ENCODE measurements around the gene CELF2.

- TF ChIP-seq CTCF (IDR thresholded peaks at IDR 0.05), result no peak
- TF ChIP-seq POLR2AphosphoS5 (IDR thresholded peaks at IDR 0.05), result no peak
- TF ChIP-seq POLR2A (IDR thresholded peaks at IDR 0.05), result no peak
- TF ChIP-seq EP300 (IDR thresholded peaks at IDR 0.05; ENCODE audit: low read depth), result no peak
Measured at GRCh38 chr10:11364241-11364640, 346.6 kb downstream of the CELF2 start.
